GM08714 (cell line): ENCODE data around the gene BAZ2A.

Experiments used
- H3K4me3 ChIP-seq: fragments of 200-500 bp; sonication (Bioruptor generic); 2 replicates; pipeline ENCODE4 v1.5.1; 2014; ENCODE audit warnings: mild to moderate bottlenecking, low read length, inconsistent platforms
- ZNF274 ChIP-seq: IDR thresholded peaks from 2 replicates; pipeline ENCODE4 v1.6.1; 2012; ENCODE audit warnings: mild to moderate bottlenecking, low read depth, low read length

BAZ2A gene

GRCh38 chr12:56565510-56566101 lies 64.5 kb downstream of the BAZ2A start:
- no peak overlapping the region for H3K4me3 ChIP-seq
- no peak for TF ChIP-seq ZNF274

- TF ChIP-seq ZNF274: no peak
Measured at GRCh38 chr12:56551070-56551469, 79.1 kb downstream of the BAZ2A start.

GRCh38 chr12:56546680-56547079 lies 83.4 kb downstream of the BAZ2A start:
- TF ChIP-seq ZNF274: no peak
- no peak overlapping the region for H3K4me3 ChIP-seq

More at GRCh38 chr12:56551070-56551469, 79.1 kb downstream of the BAZ2A start:
- H3K4me3 ChIP-seq: no peak overlapping the region
